H1 (cell line): Measurements from ENCODE around the gene LIPC. TPM values are rescaled to one million over a fixed set of nuclear protein-coding genes. Genes with fewer than 3 reads are reported as not detected.

Experiments used
- CTCF ChIA-PET: fragments of 300-600 bp; sonication (Branson Sonifier 250); formaldehyde crosslinking; loops from one replicate; lab custom pipeline; 2021; ENCODE audit not compliant: partially characterized antibody; lab: Charles Lee
- POLR2A ChIA-PET: fragments of 300-600 bp; sonication (Branson Sonifier 250); formaldehyde crosslinking; loops from one replicate; lab custom pipeline; 2021; ENCODE audit warnings: inconsistent platforms; ENCODE audit not compliant: partially characterized antibody; lab: Charles Lee
- DNase-seq, 2 experiments: peaks; one replicate each; pipeline versions ENCODE4 v3.0.0 to v3.0.0-alpha.2; 2010 to 2022; ENCODE audit warnings: low spot score in 2 of 2, low read depth in 1 of 2, mixed read lengths in 1 of 2
- FAIRE-seq: peaks from 2 replicates; lab custom pipeline; 2011; peaks lifted over from hg19 to GRCh38; lab: Jason Lieb, UNC
- H2AFZ ChIP-seq: 2 replicates; pipeline ENCODE4 v1.8.1; 2012; ENCODE audit warnings: low read length, inconsistent platforms
- H2AK5ac ChIP-seq: 2 replicates; pipeline ENCODE4 v1.6.1; 2013; ENCODE audit warnings: low read depth, low read length
- H2BK120ac ChIP-seq: replicated peaks from 2 replicates; pipeline ENCODE3; 2013; ENCODE audit warnings: low read depth, low read length, inconsistent platforms
- H2BK12ac ChIP-seq: 2 replicates; pipeline ENCODE4 v1.6.1; 2013; ENCODE audit warnings: low read depth, low read length
- H2BK15ac ChIP-seq: 2 replicates; pipeline ENCODE4 v1.6.1; 2013; ENCODE audit warnings: low read length
- H2BK20ac ChIP-seq: 2 replicates; pipeline ENCODE4 v1.6.1; 2013; ENCODE audit warnings: low read length
- H2BK5ac ChIP-seq: 2 replicates; pipeline ENCODE4 v1.6.1; 2013; ENCODE audit warnings: low read depth, low read length
- H3K14ac ChIP-seq: 2 replicates; pipeline ENCODE4 v1.6.1; 2013; ENCODE audit warnings: inconsistent platforms; ENCODE audit not compliant: insufficient read length
- H3K18ac ChIP-seq: 2 replicates; pipeline ENCODE4 v1.6.1; 2013; ENCODE audit warnings: low read length; ENCODE audit errors: extremely low read depth
- H3K23ac ChIP-seq: 2 replicates; pipeline ENCODE4 v1.6.1; 2013; ENCODE audit warnings: inconsistent platforms; ENCODE audit not compliant: insufficient read length
- H3K23me2 ChIP-seq: 2 replicates; pipeline ENCODE4 v1.6.1; 2013; ENCODE audit warnings: low read depth, low read length
- H3K27ac ChIP-seq: 2 replicates; pipeline ENCODE4 v1.6.1; 2011; ENCODE audit warnings: low read depth, low read length, inconsistent platforms
- H3K27me3 ChIP-seq, 4 experiments: replicated peaks in 1 of 4; 1 replicate in 1 of 4; 2 replicates in 3 of 4; pipeline versions ENCODE4 v1.6.1 to v1.8.1; 2011 to 2013; ENCODE audit warnings: low read length in 3 of 4, mild to moderate bottlenecking in 3 of 4, inconsistent platforms in 2 of 4, mixed read lengths in 2 of 4, moderate library complexity in 1 of 4; ENCODE audit not compliant: control insufficient read depth in 3 of 4, insufficient read depth in 3 of 4; ENCODE audit errors: extremely low read depth in 1 of 4
- H3K36me3 ChIP-seq, 4 experiments: 2 replicates each; pipeline versions ENCODE4 v1.6.1 to v1.8.1; 2011 to 2013; ENCODE audit warnings: mild to moderate bottlenecking in 4 of 4, low read length in 3 of 4, moderate library complexity in 2 of 4, control low read depth in 1 of 4, inconsistent platforms in 1 of 4; ENCODE audit not compliant: insufficient read depth in 4 of 4, control insufficient read depth in 2 of 4
- H3K4ac ChIP-seq: replicated peaks from 2 replicates; pipeline ENCODE3; 2013; ENCODE audit warnings: low read length, low read depth, mixed read lengths, inconsistent platforms; ENCODE audit not compliant: insufficient read length
- H3K4me1 ChIP-seq, 4 experiments: replicated peaks in 1 of 4; 1 replicate in 1 of 4; 2 replicates in 3 of 4; pipeline versions ENCODE4 v1.6.1 to v1.8.1; 2011 to 2013; ENCODE audit warnings: low read length in 3 of 4, inconsistent platforms in 2 of 4, mixed read lengths in 1 of 4; ENCODE audit not compliant: insufficient read depth in 4 of 4, control insufficient read depth in 3 of 4
- H3K4me2 ChIP-seq, 2 experiments: 2 replicates each; pipeline versions ENCODE4 v1.6.1 to v1.8.1; 2011 to 2013; ENCODE audit warnings: low read depth in 2 of 2, low read length in 2 of 2, control low read depth in 1 of 2, inconsistent platforms in 1 of 2, mild to moderate bottlenecking in 1 of 2; ENCODE audit not compliant: insufficient read depth in 1 of 2
- H3K4me3 ChIP-seq, 4 experiments: fragments of 200-600, 300-600 bp in 1 of 4; sonication (generic), shearing (Covaris generic), sonication (Bioruptor Twin) in 1 of 4; 2 replicates each; pipeline versions ENCODE4 v1.5.1 to v1.8.1; 2011 to 2016; ENCODE audit warnings: low read length in 4 of 4, low read depth in 3 of 4, control low read depth in 2 of 4, inconsistent platforms in 2 of 4, mild to moderate bottlenecking in 2 of 4, mixed read lengths in 1 of 4, moderate library complexity in 1 of 4; ENCODE audit not compliant: insufficient read depth in 2 of 4; ENCODE audit errors: extremely low read depth in 1 of 4
- H3K56ac ChIP-seq: replicated peaks from 2 replicates; pipeline ENCODE3; 2013; ENCODE audit warnings: low read depth, mild to moderate bottlenecking, mixed read lengths, low read length, inconsistent platforms; ENCODE audit not compliant: insufficient read length
- H3K79me1 ChIP-seq: 2 replicates; pipeline ENCODE4 v1.6.1; 2013; ENCODE audit warnings: low read depth, low read length, control low read depth
- H3K79me2 ChIP-seq, 2 experiments: 2 replicates each; pipeline versions ENCODE4 v1.6.1 to v1.8.1; 2012 to 2013; ENCODE audit warnings: low read length in 2 of 2, mild to moderate bottlenecking in 2 of 2, inconsistent platforms in 1 of 2; ENCODE audit not compliant: insufficient read depth in 2 of 2, control insufficient read depth in 1 of 2
- H3K9ac ChIP-seq, 4 experiments: replicated peaks in 1 of 4; 1 replicate in 1 of 4; 2 replicates in 3 of 4; pipeline versions ENCODE4 v1.6.1 to v1.8.1; 2011 to 2013; ENCODE audit warnings: low read depth in 3 of 4, low read length in 3 of 4, control low read depth in 2 of 4, mild to moderate bottlenecking in 2 of 4, moderate library complexity in 2 of 4, inconsistent platforms in 1 of 4; ENCODE audit errors: extremely low read depth in 1 of 4
- H3K9me3 ChIP-seq, 2 experiments: 2 replicates each; pipeline versions ENCODE4 v1.6.1 to v1.8.1; 2012 to 2013; ENCODE audit warnings: mild to moderate bottlenecking in 2 of 2, moderate library complexity in 2 of 2, control low read depth in 1 of 2, inconsistent platforms in 1 of 2, low read depth in 1 of 2, low read length in 1 of 2, mixed read lengths in 1 of 2; ENCODE audit not compliant: insufficient read depth in 2 of 2
- H4K20me1 ChIP-seq, 2 experiments: replicated peaks in 1 of 2; 2 replicates each; pipeline versions ENCODE3 to v1.8.1; 2011 to 2013; ENCODE audit warnings: inconsistent platforms in 2 of 2, low read length in 2 of 2, mild to moderate bottlenecking in 1 of 2; ENCODE audit not compliant: insufficient read depth in 2 of 2, control insufficient read depth in 1 of 2
- H4K5ac ChIP-seq: 2 replicates; pipeline ENCODE4 v1.6.1; 2013; ENCODE audit warnings: low read length, low read depth, mixed read lengths, inconsistent platforms; ENCODE audit not compliant: insufficient read length
- H4K8ac ChIP-seq: 2 replicates; pipeline ENCODE4 v1.8.0; 2013; ENCODE audit warnings: mild to moderate bottlenecking, moderate library complexity, low read length, inconsistent platforms; ENCODE audit not compliant: insufficient read depth; ENCODE audit errors: extremely low read depth
- H4K91ac ChIP-seq: replicated peaks from 2 replicates; pipeline ENCODE3; 2013; ENCODE audit warnings: low read length, mixed read lengths, inconsistent platforms; ENCODE audit not compliant: insufficient read length
- BCL11A ChIP-seq, 2 experiments: IDR thresholded peaks; one replicate each; pipeline ENCODE4 v1.6.1; 2011; ENCODE audit warnings: low read depth in 2 of 2, low read length in 2 of 2, mild to moderate bottlenecking in 2 of 2
- KDM1A ChIP-seq: fragments of 200-600, 300-600 bp; sonication (generic); IDR thresholded peaks from 2 replicates; pipeline ENCODE4 v1.7.1; 2016; ENCODE audit warnings: mild to moderate bottlenecking, low read length, borderline replicate concordance
- NANOG ChIP-seq: IDR thresholded peaks from 2 replicates; pipeline ENCODE4 v1.6.1; 2011; ENCODE audit warnings: low read length, low read depth, mild to moderate bottlenecking, inconsistent platforms; ENCODE audit not compliant: insufficient read depth, poor library complexity, severe bottlenecking
- SAP30 ChIP-seq: fragments of 300-600 bp; sonication (generic); IDR thresholded peaks from 2 replicates; pipeline ENCODE4 v1.7.1; 2012; ENCODE audit warnings: low read length, moderate library complexity, mild to moderate bottlenecking, inconsistent platforms; ENCODE audit not compliant: insufficient read depth, insufficient replicate concordance
- SIN3A ChIP-seq, 2 experiments: IDR thresholded peaks in 1 of 2; conservative IDR thresholded peaks in 1 of 2; 2 replicates each; pipeline ENCODE4 v1.6.1; 2011 to 2012; ENCODE audit warnings: low read length in 2 of 2, improper control_type of control experiment in 1 of 2, low read depth in 1 of 2, mild to moderate bottlenecking in 1 of 2
- SUZ12 ChIP-seq: fragments of 200-600 bp; sonication (generic); IDR thresholded peaks from 2 replicates; pipeline ENCODE4 v1.6.1; 2012; ENCODE audit warnings: mild to moderate bottlenecking, inconsistent platforms, low read length, moderate library complexity, mixed read lengths
- WGBS, 2 experiments: shearing (Covaris generic) in 1 of 2; methylation state at CpG; one replicate each; pipeline versions ENCODE4 v1.1.6 to v1.1.7; 2013 to 2015; ENCODE audit warnings: low lambda C conversion rate in 2 of 2, mixed read lengths in 2 of 2, inconsistent platforms in 1 of 2, low coverage in 1 of 2, missing lambda C conversion rate in 1 of 2; ENCODE audit not compliant: insufficient replicate concordance in 2 of 2, insufficient coverage in 1 of 2, insufficient read length in 1 of 2; ENCODE audit errors: extremely low coverage in 1 of 2, missing lambda C conversion rate in 1 of 2; 5-methylcytosine and 5-hydroxymethylcytosine counted together
- polyA plus RNA-seq, 7 experiments: library from polyadenylated mRNA; depleted of rRNA in 3 of 7; stranded (reverse) in 5 of 7; unstranded in 2 of 7; fragments of >200 nt in 5 of 7; fragments of 200-250 nt in 2 of 7; gene quantifications; 1 replicate in 5 of 7; 2 replicates in 1 of 7; 4 replicates in 1 of 7; pipeline versions ENCODE4 v1.2.1 to v1.2.3, GENCODE V29; 2011 to 2013; ENCODE audit warnings: missing spikeins in 2 of 7, mixed read lengths in 2 of 7
- total RNA-seq: library from RNA; stranded (reverse); fragmentation: NEBNext Ultra II Directional; extraction: Animal tissue kit (Norgen Biotek cat#: 25700); gene quantifications from 2 replicates; pipeline ENCODE4 v1.2.1, GENCODE V29; 2021
- TF ChIP-seq, protein P1 (sequence below): IDR thresholded peaks from 2 replicates; pipeline ENCODE4 v1.6.1; 2012; ENCODE audit warnings: inconsistent platforms

The LIPC gene
- total and polyA plus RNA-seq, 2 of the 8 experiments (the other 6 are each of a cell fraction or from before 2014, with no cell fraction given) = not detected

DNA sequence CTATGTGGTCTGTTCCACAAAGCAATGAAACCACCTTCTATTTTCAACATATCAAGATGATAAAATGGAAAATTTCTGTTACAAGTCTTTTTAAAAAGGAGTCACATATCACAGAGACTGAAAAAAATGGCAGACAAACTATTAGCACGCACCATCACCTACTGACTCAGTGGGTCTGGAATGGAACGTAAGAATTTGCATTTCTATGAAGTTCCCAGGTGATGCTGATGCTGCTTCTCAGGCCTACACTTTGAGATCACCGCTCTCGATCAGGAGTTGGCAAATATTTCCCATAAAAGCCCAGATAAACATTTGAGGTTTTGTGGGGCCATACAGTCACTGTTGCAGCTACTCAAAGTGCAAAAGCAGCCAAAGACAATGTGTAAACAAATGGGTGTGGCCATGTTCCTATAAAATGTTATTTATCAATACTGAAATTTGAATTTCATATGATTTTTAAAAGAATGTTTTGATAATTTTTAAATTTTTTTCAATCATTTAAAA is 174.8 kb downstream of the LIPC start:
- Histone ChIP-seq H2AK5ac (no peak overlapping the region), H3K4me3 (no peak overlapping the region), H2AFZ (no peak overlapping the region), H4K91ac (no peak overlapping the region), H2BK20ac (no peak overlapping the region), H3K27me3 (no peaks in the 10 kb centered on the region), H2BK120ac (no peak overlapping the region), H3K9ac (no peak overlapping the region), H2BK5ac (no peak overlapping the region), H4K8ac (no peak overlapping the region), H3K36me3 (peaks cover 0 to 7% (median 0%) of the 10 kb centered on the region in 4 experiments; a peak in 2 of 8 replicates)
- no peak for TF ChIP-seq SAP30
- TF ChIP-seq SUZ12 = no peak
- no peak for TF ChIP-seq SIN3A (conservative IDR thresholded peaks at IDR 0.05 in 1 of 2, IDR thresholded peaks at IDR 0.05 in 1 of 2; ENCODE audit: low read depth in 1 of 2, low read length in 2 of 2)
- TF ChIP-seq BCL11A (IDR thresholded peaks at IDR 0.05; ENCODE audit: low read depth in 2 of 2, low read length in 2 of 2) = no peak
- no peak for TF ChIP-seq NANOG
- TF ChIP-seq KDM1A = no peak
- TF ChIP-seq, protein P1, sequence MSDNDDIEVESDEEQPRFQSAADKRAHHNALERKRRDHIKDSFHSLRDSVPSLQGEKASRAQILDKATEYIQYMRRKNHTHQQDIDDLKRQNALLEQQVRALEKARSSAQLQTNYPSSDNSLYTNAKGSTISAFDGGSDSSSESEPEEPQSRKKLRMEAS = no peak
- TF ChIP-seq, all 59 proteins: peak for 0
- Histone ChIP-seq H3K4ac (no peak overlapping the region), H3K4me1 (no peaks in the 10 kb centered on the region), H3K27ac (no peak overlapping the region), H4K20me1 (no peaks in the 10 kb centered on the region), H2BK12ac (no peak overlapping the region), H3K4me2 (no peak overlapping the region), H3K79me1 (no peaks in the 10 kb centered on the region), H3K23ac (no peak overlapping the region), H3K14ac (no peak overlapping the region), H3K18ac (no peak overlapping the region), H4K5ac (no peak overlapping the region), H3K23me2 (no peaks in the 10 kb centered on the region), H3K56ac (no peak overlapping the region), H3K79me2 (no peaks in the 10 kb centered on the region), H3K9me3 (no peaks in the 10 kb centered on the region), H2BK15ac (no peak overlapping the region)
- CTCF ChIA-PET = no interaction called here
- no peak for FAIRE-seq
- POLR2A ChIA-PET = no interaction called here
- 82% methylated on average over 4 of the region's 4 CpGs; no CpG with 5 or more reads in 1 of the 2 experiments for WGBS, 2 experiments
- no peak for DNase-seq
